ENCODE data around the gene STRIP2. TPM values are rescaled to one million over a fixed set of nuclear protein-coding genes. Genes with fewer than 3 reads are reported as not detected.

Gene STRIP2
- total RNA-seq, 2 donors from 2014 or later: 8.5 to 11.3 TPM

- no peak for TF ChIP-seq CTCF (IDR thresholded peaks at IDR 0.05)
- Histone ChIP-seq H3K36me3 (peaks cover 29% of the 10 kb centered on the region), H3K9me3 (no peaks in the 10 kb centered on the region), H3K27me3 (no peaks in the 10 kb centered on the region), H3K4me1 (peaks cover 0 to 6% of the 10 kb centered on the region in 2 donors), H3K27ac (no peak overlapping the region), H3K4me3 (no peak overlapping the region)
- no peak for DNase-seq (ENCODE audit: low spot score)
These were observed 22.9 kb downstream of the STRIP2 start for GRCh38 chr7:129457101-129457500.

- peaks cover 0 to 6% of the 10 kb centered on the region in 2 donors for H3K4me1 ChIP-seq
- H3K27me3 ChIP-seq: no peaks in the 10 kb centered on the region
- TF ChIP-seq CTCF (IDR thresholded peaks at IDR 0.05): no peak
- no peak overlapping the region for H3K27ac ChIP-seq
- DNase-seq (ENCODE audit: low spot score): no peak
- H3K36me3 ChIP-seq: peaks cover 29% of the 10 kb centered on the region
- H3K4me3 ChIP-seq: no peak overlapping the region
- no peaks in the 10 kb centered on the region for H3K9me3 ChIP-seq
These were observed 23.9 kb downstream of the STRIP2 start for GRCh38 chr7:129458171-129458570.

GRCh38 chr7:129461809-129462208, 27.6 kb downstream of the STRIP2 start:
- Histone ChIP-seq H3K27ac (no peak overlapping the region), H3K4me1 (peaks cover 0 to 6% of the 10 kb centered on the region in 2 donors), H3K9me3 (no peaks in the 10 kb centered on the region), H3K36me3 (peaks cover 22% of the 10 kb centered on the region), H3K27me3 (no peaks in the 10 kb centered on the region), H3K4me3 (no peak overlapping the region)
- TF ChIP-seq CTCF (IDR thresholded peaks at IDR 0.05): no peak
- no peak for DNase-seq (ENCODE audit: low spot score)

- DNase-seq (ENCODE audit: low spot score): no peak
- TF ChIP-seq CTCF (IDR thresholded peaks at IDR 0.05): no peak
- Histone ChIP-seq H3K4me3 (no peak overlapping the region), H3K27ac (no peak overlapping the region), H3K9me3 (no peaks in the 10 kb centered on the region), H3K27me3 (no peaks in the 10 kb centered on the region), H3K4me1 (peaks cover 0 to 6% of the 10 kb centered on the region in 2 donors), H3K36me3 (peaks cover 24% of the 10 kb centered on the region)
These were observed 28.2 kb downstream of the STRIP2 start for GRCh38 chr7:129462420-129462819.

- Histone ChIP-seq H3K27ac (no peak overlapping the region), H3K4me3 (no peak overlapping the region)
- no peak for DNase-seq (ENCODE audit: low spot score)
These were observed 30.0 kb downstream of the STRIP2 start for GRCh38 chr7:129464194-129464593.

More at GRCh38 chr7:129464194-129464593, 30.0 kb downstream of the STRIP2 start:
- Histone ChIP-seq H3K4me1 (peaks cover 0 to 6% of the 10 kb centered on the region in 2 donors), H3K36me3 (peaks cover 23% of the 10 kb centered on the region), H3K9me3 (no peaks in the 10 kb centered on the region), H3K27me3 (no peaks in the 10 kb centered on the region)
- TF ChIP-seq CTCF (IDR thresholded peaks at IDR 0.05): no peak
